Caki2 (cell line): Measurements from ENCODE around the gene CHD8. TPM values are rescaled to one million over a fixed set of nuclear protein-coding genes. Genes with fewer than 3 reads are reported as not detected.
"Not testable (repeated sequence)": the region's sequence is repeated elsewhere in the genome, so short reads cannot be mapped to it uniquely, and the experiment has no call there.

Experiments
- DNase-seq: peaks from one replicate; pipeline ENCODE4 v3.0.0-alpha.2; 2015; ENCODE audit warnings: low read depth
- in situ Hi-C: cut with HindIII; loops from 2 replicates; pipeline ENCODE4 v1.10.0; 2016; ENCODE audit warnings: low sequenced_read_pairs, low pct_unique_long_range_greater_than_20kb, mixed read lengths
- total RNA-seq: library from RNA; depleted of rRNA; stranded (reverse); fragments of >200 nt; shearing (Covaris generic); gene quantifications from 2 replicates; pipeline ENCODE4 v1.2.3, GENCODE V29; 2014; ENCODE audit warnings: low replicate concordance; rRNA removed

Gene CHD8
- 21.0 and 21.9 TPM in 2 replicates for total RNA-seq

GRCh38 chr14:21455912-21456667, at the start of gene CHD8:
Gene CHD8, minus strand, starts transcription at chr14:21456123. Its CDS starts 24,480 bp downstream, at chr14:21431643.
- in situ Hi-C loops = no loop called here
- DNase-seq = peak; percentile 99

- in situ Hi-C loops = no loop called here
- DNase-seq = no peak
Measured at GRCh38 chr14:21505012-21505553, 49.2 kb upstream of the CHD8 start.

GRCh38 chr14:21503376-21503775, 47.5 kb upstream of the CHD8 start:
- in situ Hi-C loops = no loop called here

GRCh38 chr14:21501568-21501967, 45.6 kb upstream of the CHD8 start:
- no peak for DNase-seq
- in situ Hi-C loops = no loop called here

More at GRCh38 chr14:21503376-21503775, 47.5 kb upstream of the CHD8 start:
- DNase-seq = no peak

- in situ Hi-C loops = no loop called here
- DNase-seq = peak; percentile 19
Measured at GRCh38 chr14:21498540-21499526, 42.9 kb upstream of the CHD8 start.

- in situ Hi-C loops = no loop called here
- DNase-seq = no peak
Measured at GRCh38 chr14:21496453-21496852, 40.5 kb upstream of the CHD8 start.

- in situ Hi-C loops = no loop called here
Measured at GRCh38 chr14:21494902-21495762, 39.2 kb upstream of the CHD8 start.

GRCh38 chr14:21486640-21487087, 30.7 kb upstream of the CHD8 start:
- no peak for DNase-seq
- in situ Hi-C loops = no loop called here

More at GRCh38 chr14:21494902-21495762, 39.2 kb upstream of the CHD8 start:
- no peak for DNase-seq

- DNase-seq = peak; percentile 95
- in situ Hi-C loops = no loop called here
Measured at GRCh38 chr14:21476925-21477681, 21.2 kb upstream of the CHD8 start, which contains the start of the genes RAB2B and TOX4. Gene RAB2B, minus strand, starts transcription at chr14:21476959. Its CDS starts 87 bp downstream, at chr14:21476872. Gene TOX4, plus strand, starts transcription at chr14:21477195. Its CDS starts 84 bp downstream, at chr14:21477279.

- in situ Hi-C loops = no loop called here
Measured at GRCh38 chr14:21476523-21476924, 20.6 kb upstream of the CHD8 start.

GRCh38 chr14:21475767-21476522, 20.0 kb upstream of the CHD8 start:
- no peak for DNase-seq
- in situ Hi-C loops = no loop called here

More at GRCh38 chr14:21476523-21476924, 20.6 kb upstream of the CHD8 start:
- no peak for DNase-seq

GRCh38 chr14:21467616-21468015, 11.7 kb upstream of the CHD8 start:
- in situ Hi-C loops = no loop called here
- no peak for DNase-seq

GRCh38 chr14:21455592-21455911, 371 bp downstream of the CHD8 start:
- no peak for DNase-seq
- in situ Hi-C loops = no loop called here

GRCh38 chr14:21454843-21455544, 929 bp downstream of the CHD8 start:
- DNase-seq = peak; percentile 11
- in situ Hi-C loops = no loop called here

GRCh38 chr14:21449899-21450216, 6.1 kb downstream of the CHD8 start:
- in situ Hi-C loops = no loop called here
- no peak for DNase-seq

- in situ Hi-C loops, DNase-seq: not testable (repeated sequence)
Measured at GRCh38 chr14:21442657-21443056, 13.3 kb downstream of the CHD8 start.
